Nephron progenitor cell (in vitro differentiated cells): ENCODE data around the gene FOXN3.

Experiments
- DNase-seq: peaks from one replicate; pipeline ENCODE4 v3.0.0; 2021
- H3K27ac Mint-ChIP-seq: 2 replicates; pipeline ENCODE4 v1.8.0; 2021; ENCODE audit warnings: mild to moderate bottlenecking, moderate library complexity, mixed read lengths
- H3K27me3 Mint-ChIP-seq: 2 replicates; pipeline ENCODE4 v1.8.0; 2021; ENCODE audit warnings: mild to moderate bottlenecking, low read depth, mixed read lengths; ENCODE audit not compliant: poor library complexity
- H3K36me3 Mint-ChIP-seq: 2 replicates; pipeline ENCODE4 v1.8.0; 2021; ENCODE audit warnings: low read depth, mixed read lengths
- H3K4me1 Mint-ChIP-seq: 2 replicates; pipeline ENCODE4 v1.8.0; 2021; ENCODE audit warnings: mixed read lengths
- H3K4me3 Mint-ChIP-seq: 2 replicates; pipeline ENCODE4 v1.8.0; 2021; ENCODE audit warnings: mild to moderate bottlenecking, moderate library complexity, mixed read lengths
- H3K9me3 Mint-ChIP-seq: 2 replicates; pipeline ENCODE4 v1.8.0; 2021; ENCODE audit warnings: mild to moderate bottlenecking, moderate library complexity, mixed read lengths
- CTCF ChIP-seq: fragments of 200-600 bp; sonication (generic); IDR thresholded peaks from 2 replicates; pipeline ENCODE4 v1.5.0; 2021; ENCODE audit warnings: antibody characterized with exemption

FOXN3 gene

GRCh38 chr14:89402363-89402762, 14.7 kb downstream of the FOXN3 start:
- Mint-ChIP-seq H3K4me1 (peaks cover 60% of the 10 kb centered on the region), H3K9me3 (no peaks in the 10 kb centered on the region), H3K27me3 (no peaks in the 10 kb centered on the region), H3K4me3 (no peak overlapping the region), H3K27ac (peak overlapping the region; percentile 56), H3K36me3 (peaks cover 36% of the 10 kb centered on the region)
- TF ChIP-seq CTCF: no peak
- no peak for DNase-seq

GRCh38 chr14:89401761-89402160, 15.3 kb downstream of the FOXN3 start:
- Mint-ChIP-seq H3K36me3 (peaks cover 31% of the 10 kb centered on the region), H3K4me1 (peaks cover 54% of the 10 kb centered on the region), H3K27me3 (no peaks in the 10 kb centered on the region), H3K4me3 (peak overlapping the region; percentile 13), H3K27ac (peak overlapping the region; percentile 56), H3K9me3 (no peaks in the 10 kb centered on the region)
- DNase-seq: no peak
- no peak for TF ChIP-seq CTCF

GRCh38 chr14:89401241-89401640, 15.8 kb downstream of the FOXN3 start:
- DNase-seq: no peak
- Mint-ChIP-seq H3K4me3 (peak overlapping the region; percentile 13), H3K4me1 (peaks cover 52% of the 10 kb centered on the region), H3K27me3 (no peaks in the 10 kb centered on the region), H3K9me3 (no peaks in the 10 kb centered on the region), H3K36me3 (peaks cover 28% of the 10 kb centered on the region), H3K27ac (peak overlapping the region; percentile 56)
- TF ChIP-seq CTCF: no peak

GRCh38 chr14:89400529-89400928, 16.5 kb downstream of the FOXN3 start:
- Mint-ChIP-seq H3K27me3 (no peaks in the 10 kb centered on the region), H3K9me3 (no peaks in the 10 kb centered on the region), H3K36me3 (peaks cover 29% of the 10 kb centered on the region), H3K4me1 (peaks cover 58% of the 10 kb centered on the region), H3K4me3 (no peak overlapping the region), H3K27ac (peak overlapping the region; percentile 24)
- TF ChIP-seq CTCF: no peak
- no peak for DNase-seq

- DNase-seq: peak; percentile 33
- Mint-ChIP-seq H3K27me3 (no peaks in the 10 kb centered on the region), H3K9me3 (no peaks in the 10 kb centered on the region), H3K27ac (peak overlapping the region; percentile 78), H3K36me3 (peaks cover 22% of the 10 kb centered on the region), H3K4me3 (no peak overlapping the region), H3K4me1 (peaks cover 64% of the 10 kb centered on the region)
- no peak for TF ChIP-seq CTCF
Measured at GRCh38 chr14:89399594-89400068, 17.4 kb downstream of the FOXN3 start.

GRCh38 chr14:89399157-89399556, 17.9 kb downstream of the FOXN3 start:
- DNase-seq: no peak
- H3K4me1 Mint-ChIP-seq: peaks cover 64% of the 10 kb centered on the region
- no peak for TF ChIP-seq CTCF
- H3K27ac Mint-ChIP-seq: peak overlapping the region; percentile 78
- H3K27me3 Mint-ChIP-seq: no peaks in the 10 kb centered on the region
- H3K36me3 Mint-ChIP-seq: peaks cover 19% of the 10 kb centered on the region
- peak overlapping the region; percentile 24 for H3K4me3 Mint-ChIP-seq
- no peaks in the 10 kb centered on the region for H3K9me3 Mint-ChIP-seq
